Measurements from ENCODE around the gene BTN1A1. TPM values are rescaled to one million over a fixed set of nuclear protein-coding genes. Genes with fewer than 3 reads are reported as not detected.

Gene BTN1A1
- polyA plus RNA-seq, 2 of the 4 experiments (the other 2 are of a cell fraction): not detected

GRCh38 chr6:26552205-26552604 lies 52.1 kb downstream of the BTN1A1 start (continued):
- TF ChIP-seq REST (IDR thresholded peaks at IDR 0.05): no peak
- TF ChIP-seq TFCP2L1 (CRISPR knock-in tag; IDR thresholded peaks at IDR 0.05): no peak
- no peak for TF ChIP-seq CEBPB (IDR thresholded peaks at IDR 0.05)
- TF ChIP-seq ATOH8 (CRISPR knock-in tag; IDR thresholded peaks at IDR 0.05; ENCODE audit: low read depth): no peak

- CTCF ChIA-PET: interaction anchor here (0.9 to 1.9 kb wide), 3 partner anchors 17 to 211 kb away, joined by 3 to 6 read pairs (median 4); no protein-coding TSS in a partner anchor
- no peaks in the 10 kb centered on the region for H3K9me3 ChIP-seq
- 71% methylated on average over 11 of the region's 11 CpGs for WGBS (ENCODE audit: missing lambda C conversion rate)
- TF ChIP-seq SREBF2 (IDR thresholded peaks at IDR 0.05): no peak
- no peak for TF ChIP-seq PBX3 (IDR thresholded peaks at IDR 0.05)
- POLR2A ChIA-PET: interaction anchor here (1.2 to 1.6 kb wide), 2 partner anchors 15 to 20 kb away, joined by 4 to 7 read pairs; partner anchors contain the start of gene HMGN4
- H3K4me3 ChIP-seq: peak overlapping the region; percentile 48
- ATAC-seq (no peak), FAIRE-seq (no peak), DNase-seq (ENCODE audit: low read depth in 1 of 2, low spot score in 1 of 2) (no peak)
- H3K27ac ChIP-seq: 0 out of 6 replicates have a peak overlapping the region, but pooled peaks of 1 of the 2 experiments have one; percentile 29
- peaks cover 9% of the 10 kb centered on the region; the same call in 2 of the 3 replicates for H3K4me1 ChIP-seq
- peak overlapping the region; percentile 72 for H3K4me2 ChIP-seq
Observed at GRCh38 chr6:26552640-26553188, 52.6 kb downstream of the BTN1A1 start.

- peak in 1 of 2 experiments; percentile 69 for DNase-seq (ENCODE audit: low read depth in 1 of 2, low spot score in 1 of 2)
- ATAC-seq: peak; percentile 9 to 33; a peak in 4 of 6 replicates
- H3K9me3 ChIP-seq: no peaks in the 10 kb centered on the region
- peak overlapping the region; percentile 72 for H3K4me2 ChIP-seq
- ChIA-PET POLR2A (interaction anchor here (0.8 to 1.6 kb wide), 4 partner anchors 16 to 24 kb away, joined by 3 to 7 read pairs (median 4); partner anchors contain the start of gene HMGN4), CTCF (interaction anchor here (1.3 to 1.9 kb wide), 2 partner anchors 42 to 212 kb away, joined by 4 to 6 read pairs; no protein-coding TSS in a partner anchor)
- peak overlapping the region; percentile 48 for H3K4me3 ChIP-seq
- 1% methylated on average over 13 of the region's 13 CpGs for WGBS (ENCODE audit: missing lambda C conversion rate)
- no peak for FAIRE-seq
- peaks cover 9% of the 10 kb centered on the region; the same call in 2 of the 3 replicates for H3K4me1 ChIP-seq
- H3K27ac ChIP-seq: peak overlapping the region in 1 of 2 experiments; percentile 79; a peak in 3 of 6 replicates
- TF ChIP-seq HMGXB4 (CRISPR knock-in tag; IDR thresholded peaks at IDR 0.05; ENCODE audit: borderline replicate concordance): peak; percentile 40; the same call in 1 of the 2 replicates
- peak; percentile 59 for TF ChIP-seq SREBF2 (IDR thresholded peaks at IDR 0.05)
- TF ChIP-seq HES2 (IDR thresholded peaks at IDR 0.05): no peak
- no peak for TF ChIP-seq EHMT2 (IDR thresholded peaks at IDR 0.05; ENCODE audit: low read depth)
- TF ChIP-seq BHLHE40 (IDR thresholded peaks at IDR 0.05; ENCODE audit: low read depth, low read length): no peak
- no peak for TF ChIP-seq ZFP36 (IDR thresholded peaks at IDR 0.05; ENCODE audit: borderline replicate concordance, partially characterized antibody)
- no peak for TF ChIP-seq RARB (CRISPR knock-in tag; IDR thresholded peaks at IDR 0.05)
- 0 out of 2 replicates have a peak, but pooled peaks have one; percentile 26 for TF ChIP-seq MAZ (IDR thresholded peaks at IDR 0.05; ENCODE audit: borderline replicate concordance, low read depth, low read length)
Observed at GRCh38 chr6:26553264-26553634, 53.1 kb downstream of the BTN1A1 start.
